ENCODE measurements around the gene KATNB1.

DNA sequence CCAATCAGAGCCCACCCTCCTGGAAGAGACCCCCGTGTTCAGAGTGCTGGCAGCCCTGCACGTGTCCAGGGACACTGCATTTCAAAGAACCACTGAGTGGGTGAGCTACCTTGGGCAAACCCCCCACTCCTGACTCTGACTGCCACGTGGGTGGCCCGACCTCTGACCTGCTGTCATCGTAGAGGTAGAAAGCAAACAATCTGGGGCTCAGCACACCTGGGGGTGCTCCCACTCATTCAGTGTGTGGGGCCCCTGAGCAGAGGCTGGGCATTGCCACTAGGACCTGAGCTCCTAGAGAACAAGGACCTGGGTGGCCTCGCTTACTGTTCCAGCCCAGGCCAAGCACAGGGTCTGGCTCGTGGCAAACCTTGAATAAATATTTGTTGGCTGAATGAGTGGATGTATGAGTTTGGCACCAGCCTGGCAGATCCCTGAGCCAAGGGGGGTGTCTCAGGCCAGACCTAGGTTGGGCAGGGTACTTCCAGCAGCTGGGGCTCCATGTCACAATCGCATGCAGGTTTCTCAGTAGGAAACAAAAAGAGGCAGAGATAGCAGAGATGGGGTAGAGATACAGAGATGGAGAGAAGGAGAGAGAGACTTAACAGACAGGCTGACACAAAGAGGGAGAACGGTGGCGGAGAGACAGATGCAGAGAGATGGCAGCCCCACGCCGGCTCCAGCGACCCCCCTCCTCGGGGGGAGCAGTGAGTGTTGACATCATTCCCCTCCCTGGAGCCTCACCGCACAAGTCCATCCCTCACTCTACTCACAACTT lies 46.4 kb upstream of the KATNB1 start:
- TF ChIP-seq, protein P1, sequence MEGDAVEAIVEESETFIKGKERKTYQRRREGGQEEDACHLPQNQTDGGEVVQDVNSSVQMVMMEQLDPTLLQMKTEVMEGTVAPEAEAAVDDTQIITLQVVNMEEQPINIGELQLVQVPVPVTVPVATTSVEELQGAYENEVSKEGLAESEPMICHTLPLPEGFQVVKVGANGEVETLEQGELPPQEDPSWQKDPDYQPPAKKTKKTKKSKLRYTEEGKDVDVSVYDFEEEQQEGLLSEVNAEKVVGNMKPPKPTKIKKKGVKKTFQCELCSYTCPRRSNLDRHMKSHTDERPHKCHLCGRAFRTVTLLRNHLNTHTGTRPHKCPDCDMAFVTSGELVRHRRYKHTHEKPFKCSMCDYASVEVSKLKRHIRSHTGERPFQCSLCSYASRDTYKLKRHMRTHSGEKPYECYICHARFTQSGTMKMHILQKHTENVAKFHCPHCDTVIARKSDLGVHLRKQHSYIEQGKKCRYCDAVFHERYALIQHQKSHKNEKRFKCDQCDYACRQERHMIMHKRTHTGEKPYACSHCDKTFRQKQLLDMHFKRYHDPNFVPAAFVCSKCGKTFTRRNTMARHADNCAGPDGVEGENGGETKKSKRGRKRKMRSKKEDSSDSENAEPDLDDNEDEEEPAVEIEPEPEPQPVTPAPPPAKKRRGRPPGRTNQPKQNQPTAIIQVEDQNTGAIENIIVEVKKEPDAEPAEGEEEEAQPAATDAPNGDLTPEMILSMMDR (IDR thresholded peaks at IDR 0.05), result no peak
- TF ChIP-seq POLR2A (IDR thresholded peaks at IDR 0.05), result no peak
